H9 (cell line): Measurements from ENCODE around the gene WFDC5. TPM values are rescaled to one million over a fixed set of nuclear protein-coding genes. Genes with fewer than 3 reads are reported as not detected.

Experiments used
- DNase-seq: peaks from one replicate; pipeline ENCODE4 v3.0.0-alpha.2; 2017
- H2AFZ ChIP-seq: one replicate; pipeline ENCODE4 v1.6.1; 2013; ENCODE audit warnings: mild to moderate bottlenecking, low read length, control low read depth, moderate library complexity
- H2AK5ac ChIP-seq: 2 replicates; pipeline ENCODE4 v1.6.1; 2013; ENCODE audit warnings: low read length, control low read depth, mixed read lengths; ENCODE audit not compliant: insufficient read length
- H2BK120ac ChIP-seq: one replicate; pipeline ENCODE4 v1.6.1; 2013; ENCODE audit warnings: low read depth, mild to moderate bottlenecking, low read length, control low read depth, inconsistent platforms; ENCODE audit not compliant: poor library complexity, severe bottlenecking
- H2BK12ac ChIP-seq: 2 replicates; pipeline ENCODE4 v1.6.1; 2013; ENCODE audit warnings: low read length, control low read depth, mixed read lengths, low read depth; ENCODE audit not compliant: insufficient read length
- H2BK15ac ChIP-seq: 2 replicates; pipeline ENCODE4 v1.6.1; 2013; ENCODE audit warnings: low read depth, low read length, control low read depth
- H2BK20ac ChIP-seq: one replicate; pipeline ENCODE4 v1.6.1; 2013; ENCODE audit warnings: low read depth, mild to moderate bottlenecking, low read length, control low read depth, inconsistent platforms; ENCODE audit not compliant: poor library complexity, severe bottlenecking
- H2BK5ac ChIP-seq: 2 replicates; pipeline ENCODE4 v1.6.1; 2013; ENCODE audit warnings: low read length, control low read depth, mixed read lengths; ENCODE audit not compliant: insufficient read length
- H3K14ac ChIP-seq: 2 replicates; pipeline ENCODE4 v1.6.1; 2013; ENCODE audit warnings: low read length, control low read depth; ENCODE audit not compliant: insufficient read depth
- H3K18ac ChIP-seq: 2 replicates; pipeline ENCODE4 v1.6.1; 2013; ENCODE audit warnings: low read depth, mild to moderate bottlenecking, mixed read lengths, low read length, control low read depth; ENCODE audit not compliant: insufficient read length
- H3K23ac ChIP-seq: 2 replicates; pipeline ENCODE4 v1.6.1; 2013; ENCODE audit warnings: low read length, control low read depth, mixed read lengths, low read depth; ENCODE audit not compliant: insufficient read length
- H3K23me2 ChIP-seq: 2 replicates; pipeline ENCODE4 v1.6.1; 2013; ENCODE audit warnings: low read depth, mild to moderate bottlenecking, mixed read lengths, low read length, control low read depth; ENCODE audit not compliant: insufficient read length, poor library complexity, severe bottlenecking
- H3K27ac ChIP-seq: 2 replicates; pipeline ENCODE4 v1.5.1; 2013; ENCODE audit warnings: low read length, control low read depth, mixed read lengths, low read depth; ENCODE audit not compliant: insufficient read length
- H3K27me3 ChIP-seq: 2 replicates; pipeline ENCODE4 v1.6.1; 2013; ENCODE audit warnings: low read length, control low read depth, inconsistent platforms; ENCODE audit not compliant: insufficient read depth
- H3K4ac ChIP-seq: 2 replicates; pipeline ENCODE4 v1.6.1; 2013; ENCODE audit warnings: low read depth, mild to moderate bottlenecking, control low read depth, inconsistent platforms, low read length, moderate library complexity
- H3K4me1 ChIP-seq: 2 replicates; pipeline ENCODE4 v1.6.1; 2013; ENCODE audit warnings: low read length, control low read depth, inconsistent platforms; ENCODE audit not compliant: insufficient read depth
- H3K4me2 ChIP-seq: 2 replicates; pipeline ENCODE4 v1.6.1; 2013; ENCODE audit warnings: low read length, control low read depth, mixed read lengths; ENCODE audit not compliant: insufficient read length, insufficient read depth
- H3K56ac ChIP-seq: 2 replicates; pipeline ENCODE4 v1.6.1; 2013; ENCODE audit warnings: low read depth, mild to moderate bottlenecking, mixed read lengths, low read length, control low read depth; ENCODE audit not compliant: insufficient read length
- H3K79me1 ChIP-seq: 2 replicates; pipeline ENCODE4 v1.6.1; 2013; ENCODE audit warnings: low read depth, mild to moderate bottlenecking, moderate library complexity, low read length, control low read depth, inconsistent platforms; ENCODE audit not compliant: insufficient read depth, poor library complexity, severe bottlenecking
- H3K79me2 ChIP-seq: 2 replicates; pipeline ENCODE4 v1.6.1; 2013; ENCODE audit warnings: low read length, control low read depth, inconsistent platforms; ENCODE audit not compliant: insufficient read depth
- H3K9ac ChIP-seq: 2 replicates; pipeline ENCODE4 v1.6.1; 2013; ENCODE audit warnings: low read length, control low read depth, mixed read lengths; ENCODE audit not compliant: insufficient read length; ENCODE audit errors: extremely low read depth
- H3K9me3 ChIP-seq: one replicate; pipeline ENCODE4 v1.6.1; 2013; ENCODE audit warnings: low read depth, low read length, inconsistent platforms; ENCODE audit not compliant: control insufficient read depth
- H3T11ph ChIP-seq: one replicate; pipeline ENCODE4 v1.6.1; 2013; ENCODE audit warnings: mild to moderate bottlenecking, low read length, control low read depth, inconsistent platforms
- H4K20me1 ChIP-seq: one replicate; pipeline ENCODE4 v1.6.1; 2013; ENCODE audit not compliant: control insufficient read depth, insufficient read length, insufficient read depth
- H4K5ac ChIP-seq: 2 replicates; pipeline ENCODE4 v1.6.1; 2013; ENCODE audit warnings: low read depth, mild to moderate bottlenecking, mixed read lengths, low read length, control low read depth; ENCODE audit not compliant: insufficient read length
- H4K8ac ChIP-seq: replicated peaks from 2 replicates; pipeline ENCODE4 v1.6.1; 2013; ENCODE audit warnings: low read length, control low read depth, mixed read lengths, low read depth; ENCODE audit not compliant: insufficient read length
- H4K91ac ChIP-seq: 2 replicates; pipeline ENCODE4 v1.6.1; 2013; ENCODE audit warnings: low read depth, mild to moderate bottlenecking, moderate library complexity, mixed read lengths, low read length, control low read depth; ENCODE audit not compliant: insufficient read length
- H3K27ac Mint-ChIP-seq, 3 experiments: 2 replicates in 2 of 3; 3 replicates in 1 of 3; pipeline ENCODE4 v1.8.0; 2020 to 2021; ENCODE audit warnings: mixed read lengths in 3 of 3, mild to moderate bottlenecking in 1 of 3, moderate library complexity in 1 of 3
- H3K27me3 Mint-ChIP-seq: 2 replicates; pipeline ENCODE4 v1.8.0; 2021; ENCODE audit warnings: low read depth, mild to moderate bottlenecking, moderate library complexity, mixed read lengths
- H3K36me3 Mint-ChIP-seq, 3 experiments: 2 replicates in 2 of 3; 3 replicates in 1 of 3; pipeline ENCODE4 v1.8.0; 2020 to 2021; ENCODE audit warnings: low read depth in 3 of 3, mixed read lengths in 3 of 3; ENCODE audit not compliant: insufficient read depth in 1 of 3
- H3K4me1 Mint-ChIP-seq, 2 experiments: 2 replicates each; pipeline ENCODE4 v1.8.0; 2020; ENCODE audit warnings: mixed read lengths in 2 of 2
- H3K4me3 Mint-ChIP-seq, 2 experiments: 2 replicates in 1 of 2; 3 replicates in 1 of 2; pipeline ENCODE4 v1.8.0; 2020 to 2021; ENCODE audit warnings: mild to moderate bottlenecking in 2 of 2, mixed read lengths in 2 of 2, moderate library complexity in 1 of 2
- H3K9me3 Mint-ChIP-seq, 2 experiments: 2 replicates in 1 of 2; 3 replicates in 1 of 2; pipeline ENCODE4 v1.8.0; 2020; ENCODE audit warnings: mild to moderate bottlenecking in 2 of 2, mixed read lengths in 2 of 2, moderate library complexity in 1 of 2
- CTCF ChIP-seq: fragments of 200-600 bp; sonication (generic); conservative IDR thresholded peaks from 3 replicates; pipeline ENCODE4 v1.8.0; 2021; ENCODE audit warnings: antibody characterized with exemption, mild to moderate bottlenecking
- WGBS: extraction: QIAGEN DNeasy Blood & Tissue Kit; methylation state at CpG from one replicate; pipeline ENCODE4 v1.1.7; 2013; ENCODE audit warnings: missing lambda C conversion rate, low lambda C conversion rate, mixed read lengths; ENCODE audit not compliant: insufficient read length; ENCODE audit errors: extremely low coverage; 5-methylcytosine and 5-hydroxymethylcytosine counted together
- total RNA-seq: library from RNA; stranded (reverse); gene quantifications from 2 replicates; pipeline ENCODE4 v1.2.1, GENCODE V29; 2021

WFDC5 gene
- total RNA-seq, 1 experiment from 2014 or later: not detected

GRCh38 chr20:45067087-45067486 lies 47.9 kb downstream of the WFDC5 start:
- Histone ChIP-seq H2BK5ac (no peak overlapping the region), H2AK5ac (no peak overlapping the region), H3K4ac (no peak overlapping the region), H3K4me1 (no peaks in the 10 kb centered on the region), H3K9ac (no peak overlapping the region), H4K91ac (no peak overlapping the region), H3K14ac (no peak overlapping the region), H3K9me3 (no peaks in the 10 kb centered on the region), H3K56ac (no peak overlapping the region), H3K79me1 (peaks cover 3% of the 10 kb centered on the region), H3K27ac (no peak overlapping the region), H3K79me2 (no peaks in the 10 kb centered on the region; the same call in 1 of the 2 replicates), H4K5ac (no peak overlapping the region), H3K27me3 (no peaks in the 10 kb centered on the region), H2AFZ (no peak overlapping the region), H3K18ac (no peak overlapping the region), H2BK15ac (no peak overlapping the region), H2BK20ac (no peak overlapping the region), H3K4me2 (no peak overlapping the region), H2BK12ac (no peak overlapping the region), H2BK120ac (no peak overlapping the region), H3K23ac (no peak overlapping the region), H3T11ph (no peak overlapping the region), H4K20me1 (no peaks in the 10 kb centered on the region), H4K8ac (no peak overlapping the region), H3K23me2 (no peaks in the 10 kb centered on the region)
- no peaks in the 10 kb centered on the region for H3K27me3 Mint-ChIP-seq
- no peak for DNase-seq
- H3K4me1 Mint-ChIP-seq: peaks cover 3% of the 10 kb centered on the region in 2 experiments; a peak in 3 of 4 replicates
- no peaks in the 10 kb centered on the region; a peak in 1 of 5 replicates for H3K9me3 Mint-ChIP-seq
- TF ChIP-seq CTCF: no peak
- H3K4me3 Mint-ChIP-seq: no peak overlapping the region
- no CpG with 5 or more reads among the region's 4 CpGs for WGBS
- H3K36me3 Mint-ChIP-seq: peaks cover 7 to 10% (median 9%) of the 10 kb centered on the region in 3 experiments; a peak in 6 of 7 replicates
- H3K27ac Mint-ChIP-seq: peak overlapping the region in 2 of 3 experiments; percentile 8 to 40; a peak in 1 of 7 replicates
